ENCODE measurements around the gene CD2BP2.

DNA sequence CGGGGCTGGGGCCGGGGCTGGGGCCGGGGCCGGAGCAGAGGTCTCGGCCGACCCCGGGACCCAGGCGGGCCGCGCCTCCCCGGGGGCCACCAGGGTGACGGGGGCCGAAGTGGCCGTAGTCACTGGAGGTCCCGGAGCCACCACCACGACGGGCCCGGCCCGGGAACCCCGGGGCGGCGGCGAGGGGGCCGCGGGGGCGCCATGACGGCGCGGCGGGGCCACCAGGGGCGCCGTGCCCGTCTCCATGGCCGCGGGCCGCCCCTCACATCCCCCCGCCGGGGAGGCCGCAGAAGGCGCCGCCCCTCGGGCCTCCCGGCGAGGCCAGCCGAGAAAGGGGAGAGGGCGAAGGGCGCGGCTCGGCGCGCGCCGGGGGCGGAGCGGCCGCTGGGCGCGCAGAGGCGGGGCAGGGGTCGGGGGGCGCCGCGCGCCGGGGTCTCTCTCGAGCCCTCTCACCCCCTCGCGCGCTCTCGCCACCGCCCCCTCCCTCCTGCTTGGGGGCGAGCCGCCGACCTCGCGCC, 14.9 kb upstream of the CD2BP2 start:
- TF ChIP-seq, protein P1, sequence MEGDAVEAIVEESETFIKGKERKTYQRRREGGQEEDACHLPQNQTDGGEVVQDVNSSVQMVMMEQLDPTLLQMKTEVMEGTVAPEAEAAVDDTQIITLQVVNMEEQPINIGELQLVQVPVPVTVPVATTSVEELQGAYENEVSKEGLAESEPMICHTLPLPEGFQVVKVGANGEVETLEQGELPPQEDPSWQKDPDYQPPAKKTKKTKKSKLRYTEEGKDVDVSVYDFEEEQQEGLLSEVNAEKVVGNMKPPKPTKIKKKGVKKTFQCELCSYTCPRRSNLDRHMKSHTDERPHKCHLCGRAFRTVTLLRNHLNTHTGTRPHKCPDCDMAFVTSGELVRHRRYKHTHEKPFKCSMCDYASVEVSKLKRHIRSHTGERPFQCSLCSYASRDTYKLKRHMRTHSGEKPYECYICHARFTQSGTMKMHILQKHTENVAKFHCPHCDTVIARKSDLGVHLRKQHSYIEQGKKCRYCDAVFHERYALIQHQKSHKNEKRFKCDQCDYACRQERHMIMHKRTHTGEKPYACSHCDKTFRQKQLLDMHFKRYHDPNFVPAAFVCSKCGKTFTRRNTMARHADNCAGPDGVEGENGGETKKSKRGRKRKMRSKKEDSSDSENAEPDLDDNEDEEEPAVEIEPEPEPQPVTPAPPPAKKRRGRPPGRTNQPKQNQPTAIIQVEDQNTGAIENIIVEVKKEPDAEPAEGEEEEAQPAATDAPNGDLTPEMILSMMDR (IDR thresholded peaks at IDR 0.05), result peak in 1 of 6 experiments; percentile 27
- TF ChIP-seq POLR2A (IDR thresholded peaks at IDR 0.05), result peak in 1 of 4 donors; percentile 78

Measured in esophagus squamous epithelium (tissue), 4 donors.